H9 (cell line): Measurements from ENCODE around the gene CIART. TPM values are rescaled to one million over a fixed set of nuclear protein-coding genes. Genes with fewer than 3 reads are reported as not detected.

Source experiments
- DNase-seq: peaks from one replicate; pipeline ENCODE4 v3.0.0-alpha.2; 2017
- H2AFZ ChIP-seq: one replicate; pipeline ENCODE4 v1.6.1; 2013; ENCODE audit warnings: mild to moderate bottlenecking, low read length, control low read depth, moderate library complexity
- H2AK5ac ChIP-seq: 2 replicates; pipeline ENCODE4 v1.6.1; 2013; ENCODE audit warnings: low read length, control low read depth, mixed read lengths; ENCODE audit not compliant: insufficient read length
- H2BK120ac ChIP-seq: one replicate; pipeline ENCODE4 v1.6.1; 2013; ENCODE audit warnings: low read depth, mild to moderate bottlenecking, low read length, control low read depth, inconsistent platforms; ENCODE audit not compliant: poor library complexity, severe bottlenecking
- H2BK12ac ChIP-seq: 2 replicates; pipeline ENCODE4 v1.6.1; 2013; ENCODE audit warnings: low read length, control low read depth, mixed read lengths, low read depth; ENCODE audit not compliant: insufficient read length
- H2BK15ac ChIP-seq: 2 replicates; pipeline ENCODE4 v1.6.1; 2013; ENCODE audit warnings: low read depth, low read length, control low read depth
- H2BK20ac ChIP-seq: one replicate; pipeline ENCODE4 v1.6.1; 2013; ENCODE audit warnings: low read depth, mild to moderate bottlenecking, low read length, control low read depth, inconsistent platforms; ENCODE audit not compliant: poor library complexity, severe bottlenecking
- H2BK5ac ChIP-seq: 2 replicates; pipeline ENCODE4 v1.6.1; 2013; ENCODE audit warnings: low read length, control low read depth, mixed read lengths; ENCODE audit not compliant: insufficient read length
- H3K14ac ChIP-seq: 2 replicates; pipeline ENCODE4 v1.6.1; 2013; ENCODE audit warnings: low read length, control low read depth; ENCODE audit not compliant: insufficient read depth
- H3K18ac ChIP-seq: 2 replicates; pipeline ENCODE4 v1.6.1; 2013; ENCODE audit warnings: low read depth, mild to moderate bottlenecking, mixed read lengths, low read length, control low read depth; ENCODE audit not compliant: insufficient read length
- H3K23ac ChIP-seq: 2 replicates; pipeline ENCODE4 v1.6.1; 2013; ENCODE audit warnings: low read length, control low read depth, mixed read lengths, low read depth; ENCODE audit not compliant: insufficient read length
- H3K23me2 ChIP-seq: 2 replicates; pipeline ENCODE4 v1.6.1; 2013; ENCODE audit warnings: low read depth, mild to moderate bottlenecking, mixed read lengths, low read length, control low read depth; ENCODE audit not compliant: insufficient read length, poor library complexity, severe bottlenecking
- H3K27ac ChIP-seq: 2 replicates; pipeline ENCODE4 v1.5.1; 2013; ENCODE audit warnings: low read length, control low read depth, mixed read lengths, low read depth; ENCODE audit not compliant: insufficient read length
- H3K27me3 ChIP-seq: 2 replicates; pipeline ENCODE4 v1.6.1; 2013; ENCODE audit warnings: low read length, control low read depth, inconsistent platforms; ENCODE audit not compliant: insufficient read depth
- H3K4ac ChIP-seq: 2 replicates; pipeline ENCODE4 v1.6.1; 2013; ENCODE audit warnings: low read depth, mild to moderate bottlenecking, control low read depth, inconsistent platforms, low read length, moderate library complexity
- H3K4me1 ChIP-seq: 2 replicates; pipeline ENCODE4 v1.6.1; 2013; ENCODE audit warnings: low read length, control low read depth, inconsistent platforms; ENCODE audit not compliant: insufficient read depth
- H3K4me2 ChIP-seq: 2 replicates; pipeline ENCODE4 v1.6.1; 2013; ENCODE audit warnings: low read length, control low read depth, mixed read lengths; ENCODE audit not compliant: insufficient read length, insufficient read depth
- H3K56ac ChIP-seq: 2 replicates; pipeline ENCODE4 v1.6.1; 2013; ENCODE audit warnings: low read depth, mild to moderate bottlenecking, mixed read lengths, low read length, control low read depth; ENCODE audit not compliant: insufficient read length
- H3K79me1 ChIP-seq: 2 replicates; pipeline ENCODE4 v1.6.1; 2013; ENCODE audit warnings: low read depth, mild to moderate bottlenecking, moderate library complexity, low read length, control low read depth, inconsistent platforms; ENCODE audit not compliant: insufficient read depth, poor library complexity, severe bottlenecking
- H3K79me2 ChIP-seq: 2 replicates; pipeline ENCODE4 v1.6.1; 2013; ENCODE audit warnings: low read length, control low read depth, inconsistent platforms; ENCODE audit not compliant: insufficient read depth
- H3K9ac ChIP-seq: 2 replicates; pipeline ENCODE4 v1.6.1; 2013; ENCODE audit warnings: low read length, control low read depth, mixed read lengths; ENCODE audit not compliant: insufficient read length; ENCODE audit errors: extremely low read depth
- H3K9me3 ChIP-seq: one replicate; pipeline ENCODE4 v1.6.1; 2013; ENCODE audit warnings: low read depth, low read length, inconsistent platforms; ENCODE audit not compliant: control insufficient read depth
- H3T11ph ChIP-seq: one replicate; pipeline ENCODE4 v1.6.1; 2013; ENCODE audit warnings: mild to moderate bottlenecking, low read length, control low read depth, inconsistent platforms
- H4K20me1 ChIP-seq: one replicate; pipeline ENCODE4 v1.6.1; 2013; ENCODE audit not compliant: control insufficient read depth, insufficient read length, insufficient read depth
- H4K5ac ChIP-seq: 2 replicates; pipeline ENCODE4 v1.6.1; 2013; ENCODE audit warnings: low read depth, mild to moderate bottlenecking, mixed read lengths, low read length, control low read depth; ENCODE audit not compliant: insufficient read length
- H4K8ac ChIP-seq: replicated peaks from 2 replicates; pipeline ENCODE4 v1.6.1; 2013; ENCODE audit warnings: low read length, control low read depth, mixed read lengths, low read depth; ENCODE audit not compliant: insufficient read length
- H4K91ac ChIP-seq: 2 replicates; pipeline ENCODE4 v1.6.1; 2013; ENCODE audit warnings: low read depth, mild to moderate bottlenecking, moderate library complexity, mixed read lengths, low read length, control low read depth; ENCODE audit not compliant: insufficient read length
- H3K27ac Mint-ChIP-seq, 3 experiments: 2 replicates in 2 of 3; 3 replicates in 1 of 3; pipeline ENCODE4 v1.8.0; 2020 to 2021; ENCODE audit warnings: mixed read lengths in 3 of 3, mild to moderate bottlenecking in 1 of 3, moderate library complexity in 1 of 3
- H3K27me3 Mint-ChIP-seq: 2 replicates; pipeline ENCODE4 v1.8.0; 2021; ENCODE audit warnings: low read depth, mild to moderate bottlenecking, moderate library complexity, mixed read lengths
- H3K36me3 Mint-ChIP-seq, 3 experiments: 2 replicates in 2 of 3; 3 replicates in 1 of 3; pipeline ENCODE4 v1.8.0; 2020 to 2021; ENCODE audit warnings: low read depth in 3 of 3, mixed read lengths in 3 of 3; ENCODE audit not compliant: insufficient read depth in 1 of 3
- H3K4me1 Mint-ChIP-seq, 2 experiments: 2 replicates each; pipeline ENCODE4 v1.8.0; 2020; ENCODE audit warnings: mixed read lengths in 2 of 2
- H3K4me3 Mint-ChIP-seq, 2 experiments: 2 replicates in 1 of 2; 3 replicates in 1 of 2; pipeline ENCODE4 v1.8.0; 2020 to 2021; ENCODE audit warnings: mild to moderate bottlenecking in 2 of 2, mixed read lengths in 2 of 2, moderate library complexity in 1 of 2
- H3K9me3 Mint-ChIP-seq, 2 experiments: 2 replicates in 1 of 2; 3 replicates in 1 of 2; pipeline ENCODE4 v1.8.0; 2020; ENCODE audit warnings: mild to moderate bottlenecking in 2 of 2, mixed read lengths in 2 of 2, moderate library complexity in 1 of 2
- WGBS: extraction: QIAGEN DNeasy Blood & Tissue Kit; methylation state at CpG from one replicate; pipeline ENCODE4 v1.1.7; 2013; ENCODE audit warnings: missing lambda C conversion rate, low lambda C conversion rate, mixed read lengths; ENCODE audit not compliant: insufficient read length; ENCODE audit errors: extremely low coverage; 5-methylcytosine and 5-hydroxymethylcytosine counted together
- total RNA-seq: library from RNA; stranded (reverse); gene quantifications from 2 replicates; pipeline ENCODE4 v1.2.1, GENCODE V29; 2021
- TF ChIP-seq, protein P1 (sequence below): fragments of 200-600 bp; sonication (generic); conservative IDR thresholded peaks from 3 replicates; pipeline ENCODE4 v1.8.0; 2021; ENCODE audit warnings: antibody characterized with exemption, mild to moderate bottlenecking

CIART gene
- total RNA-seq, 1 experiment from 2014 or later: 15.6 TPM

DNA sequence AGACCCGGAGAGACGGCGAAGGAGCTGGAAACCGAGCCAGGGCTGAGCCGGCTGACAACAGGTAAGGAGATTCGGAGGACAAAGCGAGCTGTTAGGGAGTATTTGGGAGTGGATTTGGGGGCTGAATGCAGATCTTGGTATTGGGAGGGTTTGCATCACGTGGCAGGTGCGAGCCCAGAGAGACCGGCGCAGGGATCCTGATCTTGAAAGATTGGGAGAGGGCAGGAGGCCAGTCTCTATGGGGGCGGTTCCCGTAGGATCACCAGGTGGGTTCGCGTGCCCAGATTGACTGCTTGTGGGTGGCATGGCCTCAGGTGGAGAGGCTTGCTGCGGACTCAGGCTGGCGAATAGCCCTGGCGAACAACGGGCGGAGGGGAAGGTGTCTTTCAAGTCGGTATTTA is 204 bp downstream of the CIART start:
- Mint-ChIP-seq H3K4me1 (peaks cover 22 to 27% of the 10 kb centered on the region in 2 experiments), H3K27ac (peak overlapping the region; percentile 88 to 98 (median 95)), H3K9me3 (no peaks in the 10 kb centered on the region; a peak in 2 of 5 replicates), H3K36me3 (peaks cover 8 to 40% (median 30%) of the 10 kb centered on the region in 3 experiments), H3K27me3 (peaks cover 18% of the 10 kb centered on the region), H3K4me3 (peak overlapping the region; percentile 84 to 95)
- peak overlapping the region; percentile 87; the same call in 1 of the 2 replicates for H3K14ac ChIP-seq
- H2AFZ ChIP-seq: no peak overlapping the region
- no peak overlapping the region for H4K91ac ChIP-seq
- no peaks in the 10 kb centered on the region for H3K79me2 ChIP-seq
- no peak overlapping the region for H2BK5ac ChIP-seq
- H2BK12ac ChIP-seq: no peak overlapping the region
- peak overlapping the region; percentile 74 for H3K9ac ChIP-seq
- no peak overlapping the region for H3K23ac ChIP-seq
- no peak overlapping the region for H3T11ph ChIP-seq
- no peak overlapping the region for H3K56ac ChIP-seq
- H3K18ac ChIP-seq: peak overlapping the region; percentile 80
- H2AK5ac ChIP-seq: no peak overlapping the region
- DNase-seq: no peak
- H2BK120ac ChIP-seq: no peak overlapping the region
- H4K5ac ChIP-seq: no peak overlapping the region
- H3K9me3 ChIP-seq: no peaks in the 10 kb centered on the region
- no peaks in the 10 kb centered on the region for H3K79me1 ChIP-seq
- no peak overlapping the region for H2BK20ac ChIP-seq
- peaks cover 17% of the 10 kb centered on the region for H3K23me2 ChIP-seq
- H3K4me1 ChIP-seq: no peaks in the 10 kb centered on the region
- TF ChIP-seq, protein P1, sequence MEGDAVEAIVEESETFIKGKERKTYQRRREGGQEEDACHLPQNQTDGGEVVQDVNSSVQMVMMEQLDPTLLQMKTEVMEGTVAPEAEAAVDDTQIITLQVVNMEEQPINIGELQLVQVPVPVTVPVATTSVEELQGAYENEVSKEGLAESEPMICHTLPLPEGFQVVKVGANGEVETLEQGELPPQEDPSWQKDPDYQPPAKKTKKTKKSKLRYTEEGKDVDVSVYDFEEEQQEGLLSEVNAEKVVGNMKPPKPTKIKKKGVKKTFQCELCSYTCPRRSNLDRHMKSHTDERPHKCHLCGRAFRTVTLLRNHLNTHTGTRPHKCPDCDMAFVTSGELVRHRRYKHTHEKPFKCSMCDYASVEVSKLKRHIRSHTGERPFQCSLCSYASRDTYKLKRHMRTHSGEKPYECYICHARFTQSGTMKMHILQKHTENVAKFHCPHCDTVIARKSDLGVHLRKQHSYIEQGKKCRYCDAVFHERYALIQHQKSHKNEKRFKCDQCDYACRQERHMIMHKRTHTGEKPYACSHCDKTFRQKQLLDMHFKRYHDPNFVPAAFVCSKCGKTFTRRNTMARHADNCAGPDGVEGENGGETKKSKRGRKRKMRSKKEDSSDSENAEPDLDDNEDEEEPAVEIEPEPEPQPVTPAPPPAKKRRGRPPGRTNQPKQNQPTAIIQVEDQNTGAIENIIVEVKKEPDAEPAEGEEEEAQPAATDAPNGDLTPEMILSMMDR: no peak
- no CpG with 5 or more reads among the region's 21 CpGs for WGBS
- peaks cover 3% of the 10 kb centered on the region for H4K20me1 ChIP-seq
- no peak overlapping the region for H4K8ac ChIP-seq
- no peak overlapping the region for H3K4ac ChIP-seq
- H3K27ac ChIP-seq: no peak overlapping the region
- H2BK15ac ChIP-seq: no peak overlapping the region
- H3K27me3 ChIP-seq: no peaks in the 10 kb centered on the region
- H3K4me2 ChIP-seq: peak overlapping the region; percentile 75
